GM23338 (cell line): ENCODE data around the gene PPP2R1A. TPM values are rescaled to one million over a fixed set of nuclear protein-coding genes. Genes with fewer than 3 reads are reported as not detected.

ENCODE experiments used
- ATAC-seq: fragments of 200-7000 bp; cut with Tn5 transposase; 3 replicates; pipeline ENCODE4 v1.9.1; 2020
- DNase-seq: peaks from one replicate; pipeline ENCODE4 v3.0.0-alpha.2; 2015; ENCODE audit warnings: low spot score
- H2AFZ ChIP-seq: fragments of 200-600 bp; sonication (generic); 2 replicates; pipeline ENCODE4 v1.8.0; 2016; ENCODE audit warnings: antibody characterized with exemption, mild to moderate bottlenecking, moderate library complexity
- H3F3A ChIP-seq: fragments of 200-600 bp; sonication (generic); replicated peaks from 2 replicates; pipeline ENCODE4 v1.8.0; 2017; ENCODE audit warnings: antibody characterized with exemption, mixed run types, low read depth
- H3K27ac ChIP-seq: fragments of 200-600 bp; sonication (generic); 2 replicates; pipeline ENCODE4 v1.6.1; 2016; ENCODE audit warnings: low read depth
- H3K27me3 ChIP-seq: fragments of 200-600 bp; sonication (generic); 2 replicates; pipeline ENCODE4 v1.8.0; 2016; ENCODE audit warnings: mild to moderate bottlenecking, mixed run types, moderate library complexity; ENCODE audit not compliant: insufficient read depth
- H3K36me3 ChIP-seq: fragments of 200-600 bp; sonication (generic); 2 replicates; pipeline ENCODE4 v1.8.0; 2016; ENCODE audit warnings: mild to moderate bottlenecking; ENCODE audit not compliant: insufficient read depth
- H3K4me1 ChIP-seq: fragments of 200-600 bp; sonication (generic); 2 replicates; pipeline ENCODE4 v1.8.0; 2016; ENCODE audit warnings: mild to moderate bottlenecking, moderate library complexity; ENCODE audit not compliant: insufficient read depth
- H3K4me2 ChIP-seq: fragments of 200-600 bp; sonication (generic); 2 replicates; pipeline ENCODE4 v1.7.1; 2017; ENCODE audit warnings: mixed run types
- H3K4me3 ChIP-seq: fragments of 200-600 bp; sonication (generic); 2 replicates; pipeline ENCODE4 v1.6.1; 2016; ENCODE audit warnings: mixed run types
- H3K79me2 ChIP-seq: fragments of 200-600 bp; sonication (generic); replicated peaks from 2 replicates; pipeline ENCODE4 v1.8.0; 2017; ENCODE audit warnings: mild to moderate bottlenecking; ENCODE audit not compliant: insufficient read depth
- H3K9me2 ChIP-seq: fragments of 200-600 bp; sonication (generic); 2 replicates; pipeline ENCODE4 v1.8.0; 2017; ENCODE audit not compliant: insufficient read depth
- H4K20me1 ChIP-seq: fragments of 200-600 bp; sonication (generic); replicated peaks from 2 replicates; pipeline ENCODE4 v1.8.0; 2017; ENCODE audit warnings: mild to moderate bottlenecking; ENCODE audit not compliant: insufficient read depth
- H3K27ac Mint-ChIP-seq: 2 replicates; pipeline ENCODE4 v1.8.0; 2020; ENCODE audit warnings: inconsistent platforms, mild to moderate bottlenecking, moderate library complexity, mixed read lengths
- H3K27me3 Mint-ChIP-seq: 3 replicates; pipeline ENCODE4 v1.8.0; 2022; ENCODE audit warnings: low read depth, mild to moderate bottlenecking, moderate library complexity, mixed read lengths, inconsistent platforms; ENCODE audit not compliant: insufficient read depth, poor library complexity
- H3K36me3 Mint-ChIP-seq: 3 replicates; pipeline ENCODE4 v1.8.0; 2021; ENCODE audit warnings: low read depth, mild to moderate bottlenecking, inconsistent platforms, moderate library complexity, mixed read lengths
- H3K4me1 Mint-ChIP-seq: 3 replicates; pipeline ENCODE4 v1.8.0; 2020; ENCODE audit warnings: mild to moderate bottlenecking, inconsistent platforms, mixed read lengths
- H3K4me3 Mint-ChIP-seq: 3 replicates; pipeline ENCODE4 v1.8.0; 2021; ENCODE audit warnings: moderate library complexity, mild to moderate bottlenecking, inconsistent platforms, mixed read lengths
- H3K9me3 Mint-ChIP-seq: 3 replicates; pipeline ENCODE4 v1.8.0; 2020; ENCODE audit warnings: moderate library complexity, mild to moderate bottlenecking, inconsistent platforms, mixed read lengths
- CREB1 ChIP-seq: fragments of 250-450 bp; sonication (Bioruptor Pico); IDR thresholded peaks from 2 replicates; pipeline ENCODE4 v1.5.0; 2020; ENCODE audit warnings: low read depth, mild to moderate bottlenecking, moderate library complexity
- EZH2 ChIP-seq: fragments of 200-600 bp; sonication (generic); IDR thresholded peaks from one replicate; pipeline ENCODE4 v1.8.0; 2017; ENCODE audit warnings: antibody characterized with exemption, mild to moderate bottlenecking, low read depth; ENCODE audit not compliant: unreplicated experiment
- EZH2phosphoT487 ChIP-seq: fragments of 200-600 bp; sonication (generic); IDR thresholded peaks from one replicate; pipeline ENCODE4 v1.8.1; 2018; ENCODE audit warnings: antibody characterized with exemption; ENCODE audit not compliant: unreplicated experiment
- JUNB ChIP-seq: IDR thresholded peaks from one replicate; pipeline ENCODE4 v1.6.1; 2016; ENCODE audit warnings: antibody characterized with exemption; ENCODE audit not compliant: unreplicated experiment
- NANOG ChIP-seq: IDR thresholded peaks from 2 replicates; pipeline ENCODE4 v1.6.1; 2016; ENCODE audit warnings: antibody characterized with exemption, borderline replicate concordance
- POLR2AphosphoS5 ChIP-seq: IDR thresholded peaks from 2 replicates; pipeline ENCODE4 v1.6.1; 2016; ENCODE audit warnings: antibody characterized with exemption, low read depth
- REST ChIP-seq: IDR thresholded peaks from one replicate; pipeline ENCODE4 v1.6.1; 2018; ENCODE audit warnings: antibody characterized with exemption; ENCODE audit not compliant: unreplicated experiment
- STAT1 ChIP-seq: IDR thresholded peaks from one replicate; pipeline ENCODE4 v1.6.1; 2016; ENCODE audit warnings: antibody characterized with exemption; ENCODE audit not compliant: unreplicated experiment
- ZNF114 ChIP-seq: fragments of 250-450 bp; sonication (Bioruptor Pico); IDR thresholded peaks from 2 replicates; pipeline ENCODE4 v1.5.0; 2020; ENCODE audit warnings: mild to moderate bottlenecking, moderate library complexity
- ZNF331 ChIP-seq: fragments of 250-450 bp; sonication (Bioruptor Pico); IDR thresholded peaks from 2 replicates; pipeline ENCODE4 v1.5.0; 2020; ENCODE audit warnings: low read depth, mild to moderate bottlenecking, moderate library complexity
- polyA plus RNA-seq: library from polyadenylated mRNA; unstranded; fragments of >200 nt; fragmentation: Nextera tagmentation; extraction: Ambion mirVana; gene quantifications from 2 replicates; pipeline ENCODE4 v1.2.1, GENCODE V29; 2016
- total RNA-seq: library from RNA; depleted of rRNA; stranded (reverse); fragments of >200 nt; shearing (Covaris generic); gene quantifications from 2 replicates; pipeline ENCODE4 v1.2.3, GENCODE V29; 2014
- TF ChIP-seq, protein P1 (sequence below): IDR thresholded peaks from 2 replicates; pipeline ENCODE4 v1.6.1; 2016; ENCODE audit warnings: antibody characterized with exemption
- TF ChIP-seq, protein P2 (sequence below): fragments of 250-450 bp; sonication (Bioruptor Pico); IDR thresholded peaks from 2 replicates; pipeline ENCODE4 v1.5.0; 2020; ENCODE audit warnings: mild to moderate bottlenecking, moderate library complexity
- TF ChIP-seq, protein P3 (sequence below), 2 experiments: fragments of 200-600 bp in 1 of 2; sonication (generic) in 1 of 2; conservative IDR thresholded peaks; 2 replicates each; pipeline versions ENCODE4 v1.5.1 to v1.6.1; 2016 to 2017; ENCODE audit warnings: antibody characterized with exemption in 2 of 2, low read depth in 2 of 2, mild to moderate bottlenecking in 2 of 2, moderate library complexity in 1 of 2

The PPP2R1A gene
- total and polyA plus RNA-seq, 2 experiments from 2014 or later = 212 to 381 TPM

DNA sequence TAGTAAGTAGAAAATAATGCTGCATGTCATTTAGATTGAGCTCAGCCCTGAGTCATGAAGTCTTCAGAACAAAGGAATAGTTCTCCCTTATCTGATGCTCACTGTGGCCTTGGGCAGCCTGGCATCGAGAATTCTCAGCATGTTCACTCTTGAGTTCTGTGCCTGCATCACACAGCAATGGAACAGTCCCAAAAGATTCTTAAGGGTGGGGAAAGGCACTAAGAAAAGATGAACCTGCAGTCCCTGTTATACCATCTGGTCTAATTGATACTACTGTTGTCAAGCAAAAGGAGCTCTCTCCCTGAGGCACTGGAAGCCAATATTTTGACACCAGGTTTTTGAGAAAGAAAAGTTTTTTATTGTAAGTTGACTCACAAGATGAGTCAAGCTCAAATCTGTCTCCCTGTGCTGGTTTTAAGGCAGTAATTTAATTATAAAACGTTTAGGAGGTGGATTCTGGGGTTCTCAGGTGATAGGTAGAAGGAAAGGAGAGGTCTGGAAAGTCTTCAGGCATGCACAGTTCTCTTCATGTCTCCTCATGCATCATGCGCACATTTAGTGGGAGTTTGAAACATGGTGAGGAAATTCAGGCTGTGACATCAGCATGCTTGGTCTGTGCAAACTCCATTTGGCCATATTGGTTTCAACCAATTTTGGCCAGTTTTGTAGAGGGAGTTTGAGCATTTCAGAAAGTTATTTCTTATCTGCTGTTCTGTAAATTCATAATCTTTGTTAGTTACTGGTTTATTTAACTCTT, 41.5 kb downstream of the PPP2R1A start:
- Histone ChIP-seq H3F3A (no peaks in the 10 kb centered on the region), H3K79me2 (no peaks in the 10 kb centered on the region), H3K9me2 (no peaks in the 10 kb centered on the region), H3K27me3 (no peaks in the 10 kb centered on the region), H2AFZ (no peak overlapping the region), H4K20me1 (no peaks in the 10 kb centered on the region), H3K4me3 (no peak overlapping the region), H3K4me1 (no peaks in the 10 kb centered on the region), H3K4me2 (no peak overlapping the region), H3K36me3 (peaks cover 13% of the 10 kb centered on the region), H3K27ac (no peak overlapping the region)
- Mint-ChIP-seq H3K4me3 (no peak overlapping the region), H3K4me1 (no peaks in the 10 kb centered on the region), H3K27me3 (peaks cover 8% of the 10 kb centered on the region), H3K36me3 (peaks cover 31% of the 10 kb centered on the region), H3K27ac (peak overlapping the region; percentile 24; the same call in 1 of the 2 replicates), H3K9me3 (no peaks in the 10 kb centered on the region)
- ATAC-seq (no peak), DNase-seq (no peak)
- no peak for TF ChIP-seq STAT1
- no peak for TF ChIP-seq JUNB
- TF ChIP-seq ZNF114 (CRISPR knock-in tag) = no peak
- no peak for TF ChIP-seq EZH2
- no peak for TF ChIP-seq POLR2AphosphoS5
- TF ChIP-seq EZH2phosphoT487 = no peak
- TF ChIP-seq, protein P1, sequence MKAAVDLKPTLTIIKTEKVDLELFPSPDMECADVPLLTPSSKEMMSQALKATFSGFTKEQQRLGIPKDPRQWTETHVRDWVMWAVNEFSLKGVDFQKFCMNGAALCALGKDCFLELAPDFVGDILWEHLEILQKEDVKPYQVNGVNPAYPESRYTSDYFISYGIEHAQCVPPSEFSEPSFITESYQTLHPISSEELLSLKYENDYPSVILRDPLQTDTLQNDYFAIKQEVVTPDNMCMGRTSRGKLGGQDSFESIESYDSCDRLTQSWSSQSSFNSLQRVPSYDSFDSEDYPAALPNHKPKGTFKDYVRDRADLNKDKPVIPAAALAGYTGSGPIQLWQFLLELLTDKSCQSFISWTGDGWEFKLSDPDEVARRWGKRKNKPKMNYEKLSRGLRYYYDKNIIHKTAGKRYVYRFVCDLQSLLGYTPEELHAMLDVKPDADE = no peak
- no peak for TF ChIP-seq CREB1 (CRISPR knock-in tag)
- TF ChIP-seq REST = no peak
- TF ChIP-seq ZNF331 (CRISPR knock-in tag) = no peak
- TF ChIP-seq, protein P2, sequence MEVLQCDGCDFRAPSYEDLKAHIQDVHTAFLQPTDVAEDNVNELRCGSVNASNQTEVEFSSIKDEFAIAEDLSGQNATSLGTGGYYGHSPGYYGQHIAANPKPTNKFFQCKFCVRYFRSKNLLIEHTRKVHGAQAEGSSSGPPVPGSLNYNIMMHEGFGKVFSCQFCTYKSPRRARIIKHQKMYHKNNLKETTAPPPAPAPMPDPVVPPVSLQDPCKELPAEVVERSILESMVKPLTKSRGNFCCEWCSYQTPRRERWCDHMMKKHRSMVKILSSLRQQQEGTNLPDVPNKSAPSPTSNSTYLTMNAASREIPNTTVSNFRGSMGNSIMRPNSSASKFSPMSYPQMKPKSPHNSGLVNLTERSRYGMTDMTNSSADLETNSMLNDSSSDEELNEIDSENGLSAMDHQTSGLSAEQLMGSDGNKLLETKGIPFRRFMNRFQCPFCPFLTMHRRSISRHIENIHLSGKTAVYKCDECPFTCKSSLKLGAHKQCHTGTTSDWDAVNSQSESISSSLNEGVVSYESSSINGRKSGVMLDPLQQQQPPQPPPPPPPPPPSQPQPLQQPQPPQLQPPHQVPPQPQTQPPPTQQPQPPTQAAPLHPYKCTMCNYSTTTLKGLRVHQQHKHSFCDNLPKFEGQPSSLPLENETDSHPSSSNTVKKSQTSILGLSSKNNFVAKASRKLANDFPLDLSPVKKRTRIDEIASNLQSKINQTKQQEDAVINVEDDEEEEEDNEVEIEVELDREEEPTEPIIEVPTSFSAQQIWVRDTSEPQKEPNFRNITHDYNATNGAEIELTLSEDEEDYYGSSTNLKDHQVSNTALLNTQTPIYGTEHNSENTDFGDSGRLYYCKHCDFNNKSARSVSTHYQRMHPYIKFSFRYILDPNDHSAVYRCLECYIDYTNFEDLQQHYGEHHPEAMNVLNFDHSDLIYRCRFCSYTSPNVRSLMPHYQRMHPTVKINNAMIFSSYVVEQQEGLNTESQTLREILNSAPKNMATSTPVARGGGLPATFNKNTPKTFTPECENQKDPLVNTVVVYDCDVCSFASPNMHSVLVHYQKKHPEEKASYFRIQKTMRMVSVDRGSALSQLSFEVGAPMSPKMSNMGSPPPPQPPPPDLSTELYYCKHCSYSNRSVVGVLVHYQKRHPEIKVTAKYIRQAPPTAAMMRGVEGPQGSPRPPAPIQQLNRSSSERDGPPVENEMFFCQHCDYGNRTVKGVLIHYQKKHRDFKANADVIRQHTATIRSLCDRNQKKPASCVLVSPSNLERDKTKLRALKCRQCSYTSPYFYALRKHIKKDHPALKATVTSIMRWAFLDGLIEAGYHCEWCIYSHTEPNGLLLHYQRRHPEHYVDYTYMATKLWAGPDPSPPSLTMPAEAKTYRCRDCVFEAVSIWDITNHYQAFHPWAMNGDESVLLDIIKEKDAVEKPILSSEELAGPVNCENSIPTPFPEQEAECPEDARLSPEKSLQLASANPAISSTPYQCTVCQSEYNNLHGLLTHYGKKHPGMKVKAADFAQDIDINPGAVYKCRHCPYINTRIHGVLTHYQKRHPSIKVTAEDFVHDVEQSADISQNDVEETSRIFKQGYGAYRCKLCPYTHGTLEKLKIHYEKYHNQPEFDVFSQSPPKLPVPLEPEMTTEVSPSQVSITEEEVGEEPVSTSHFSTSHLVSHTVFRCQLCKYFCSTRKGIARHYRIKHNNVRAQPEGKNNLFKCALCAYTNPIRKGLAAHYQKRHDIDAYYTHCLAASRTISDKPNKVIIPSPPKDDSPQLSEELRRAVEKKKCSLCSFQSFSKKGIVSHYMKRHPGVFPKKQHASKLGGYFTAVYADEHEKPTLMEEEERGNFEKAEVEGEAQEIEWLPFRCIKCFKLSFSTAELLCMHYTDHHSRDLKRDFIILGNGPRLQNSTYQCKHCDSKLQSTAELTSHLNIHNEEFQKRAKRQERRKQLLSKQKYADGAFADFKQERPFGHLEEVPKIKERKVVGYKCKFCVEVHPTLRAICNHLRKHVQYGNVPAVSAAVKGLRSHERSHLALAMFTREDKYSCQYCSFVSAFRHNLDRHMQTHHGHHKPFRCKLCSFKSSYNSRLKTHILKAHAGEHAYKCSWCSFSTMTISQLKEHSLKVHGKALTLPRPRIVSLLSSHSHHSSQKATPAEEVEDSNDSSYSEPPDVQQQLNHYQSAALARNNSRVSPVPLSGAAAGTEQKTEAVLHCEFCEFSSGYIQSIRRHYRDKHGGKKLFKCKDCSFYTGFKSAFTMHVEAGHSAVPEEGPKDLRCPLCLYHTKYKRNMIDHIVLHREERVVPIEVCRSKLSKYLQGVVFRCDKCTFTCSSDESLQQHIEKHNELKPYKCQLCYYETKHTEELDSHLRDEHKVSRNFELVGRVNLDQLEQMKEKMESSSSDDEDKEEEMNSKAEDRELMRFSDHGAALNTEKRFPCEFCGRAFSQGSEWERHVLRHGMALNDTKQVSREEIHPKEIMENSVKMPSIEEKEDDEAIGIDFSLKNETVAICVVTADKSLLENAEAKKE (CRISPR knock-in tag) = no peak
- TF ChIP-seq, protein P3, sequence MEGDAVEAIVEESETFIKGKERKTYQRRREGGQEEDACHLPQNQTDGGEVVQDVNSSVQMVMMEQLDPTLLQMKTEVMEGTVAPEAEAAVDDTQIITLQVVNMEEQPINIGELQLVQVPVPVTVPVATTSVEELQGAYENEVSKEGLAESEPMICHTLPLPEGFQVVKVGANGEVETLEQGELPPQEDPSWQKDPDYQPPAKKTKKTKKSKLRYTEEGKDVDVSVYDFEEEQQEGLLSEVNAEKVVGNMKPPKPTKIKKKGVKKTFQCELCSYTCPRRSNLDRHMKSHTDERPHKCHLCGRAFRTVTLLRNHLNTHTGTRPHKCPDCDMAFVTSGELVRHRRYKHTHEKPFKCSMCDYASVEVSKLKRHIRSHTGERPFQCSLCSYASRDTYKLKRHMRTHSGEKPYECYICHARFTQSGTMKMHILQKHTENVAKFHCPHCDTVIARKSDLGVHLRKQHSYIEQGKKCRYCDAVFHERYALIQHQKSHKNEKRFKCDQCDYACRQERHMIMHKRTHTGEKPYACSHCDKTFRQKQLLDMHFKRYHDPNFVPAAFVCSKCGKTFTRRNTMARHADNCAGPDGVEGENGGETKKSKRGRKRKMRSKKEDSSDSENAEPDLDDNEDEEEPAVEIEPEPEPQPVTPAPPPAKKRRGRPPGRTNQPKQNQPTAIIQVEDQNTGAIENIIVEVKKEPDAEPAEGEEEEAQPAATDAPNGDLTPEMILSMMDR (conservative IDR thresholded peaks at IDR 0.05; ENCODE audit: low read depth in 2 of 2) = no peak
- no peak for TF ChIP-seq NANOG
